ENCODE measurements around the gene CTNNA1.
"Not testable (repeated sequence)": the region's sequence is repeated elsewhere in the genome, so short reads cannot be mapped to it uniquely, and the experiment has no call there.

CTNNA1 gene

GRCh38 chr5:138726848-138727247, 26.4 kb upstream of the CTNNA1 start:
- Histone ChIP-seq H3K4me3 (ENCODE audit: low read depth, low read length) (no peak overlapping the region), H3K9me3 (ENCODE audit: control insufficient read depth, insufficient read depth, low read depth, low read length) (no peaks in the 10 kb centered on the region), H3K4me1 (ENCODE audit: control insufficient read depth, insufficient read depth, low read length) (0 out of 2 replicates have a peak, but pooled peaks cover 2% of the 10 kb centered on the region), H3K36me3 (ENCODE audit: control insufficient read depth in 2 of 2, insufficient read depth in 1 of 2, low read length in 2 of 2) (no peaks in the 10 kb centered on the region), H3K27ac (ENCODE audit: extremely low read depth, low read depth, low read length) (no peak overlapping the region)
- POLR2A ChIA-PET = no interaction called here
- CTCF ChIA-PET = interaction anchor here (0.6 kb wide), 1 partner anchor 562 kb away, joined by 5 read pairs; no protein-coding TSS in a partner anchor
- TF ChIP-seq ZNF16 (tag by site-specific recombination; IDR thresholded peaks at IDR 0.05; ENCODE audit: low read depth) (no peak), ZNF391 (tag by site-specific recombination; IDR thresholded peaks at IDR 0.05; ENCODE audit: borderline replicate concordance, low read depth) (no peak), ZNF2 (tag by site-specific recombination; IDR thresholded peaks at IDR 0.05) (no peak), ZNF558 (tag by site-specific recombination; IDR thresholded peaks at IDR 0.05) (no peak), ZNF747 (tag by site-specific recombination; IDR thresholded peaks at IDR 0.05) (no peak), ZSCAN16 (tag by site-specific recombination; IDR thresholded peaks at IDR 0.05) (no peak), ZNF76 (tag by site-specific recombination; IDR thresholded peaks at IDR 0.05; ENCODE audit: borderline replicate concordance, low read depth) (no peak), YY2 (tag by site-specific recombination; IDR thresholded peaks at IDR 0.05) (no peak), ZBTB11 (tag by site-specific recombination; conservative IDR thresholded peaks at IDR 0.05; ENCODE audit: low read depth) (no peak), ZNF169 (tag by site-specific recombination; IDR thresholded peaks at IDR 0.05) (no peak), ZNF416 (tag by site-specific recombination; IDR thresholded peaks at IDR 0.05) (no peak), ZNF624 (tag by site-specific recombination; IDR thresholded peaks at IDR 0.05) (no peak), ZFHX2 (tag by site-specific recombination; conservative IDR thresholded peaks at IDR 0.05) (no peak), TSHZ1 (tag by site-specific recombination; IDR thresholded peaks at IDR 0.05; ENCODE audit: borderline replicate concordance) (no peak), ZNF138 (tag by site-specific recombination; IDR thresholded peaks at IDR 0.05; ENCODE audit: borderline replicate concordance) (no peak)
- TF ChIP-seq, protein P1, sequence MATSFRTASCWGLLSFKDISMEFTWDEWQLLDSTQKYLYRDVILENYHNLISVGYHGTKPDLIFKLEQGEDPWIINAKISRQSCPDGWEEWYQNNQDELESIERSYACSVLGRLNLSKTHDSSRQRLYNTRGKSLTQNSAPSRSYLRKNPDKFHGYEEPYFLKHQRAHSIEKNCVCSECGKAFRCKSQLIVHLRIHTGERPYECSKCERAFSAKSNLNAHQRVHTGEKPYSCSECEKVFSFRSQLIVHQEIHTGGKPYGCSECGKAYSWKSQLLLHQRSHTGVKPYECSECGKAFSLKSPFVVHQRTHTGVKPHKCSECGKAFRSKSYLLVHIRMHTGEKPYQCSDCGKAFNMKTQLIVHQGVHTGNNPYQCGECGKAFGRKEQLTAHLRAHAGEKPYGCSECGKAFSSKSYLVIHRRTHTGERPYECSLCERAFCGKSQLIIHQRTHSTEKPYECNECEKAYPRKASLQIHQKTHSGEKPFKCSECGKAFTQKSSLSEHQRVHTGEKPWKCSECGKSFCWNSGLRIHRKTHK (tag by site-specific recombination; IDR thresholded peaks at IDR 0.05) = no peak

DNA sequence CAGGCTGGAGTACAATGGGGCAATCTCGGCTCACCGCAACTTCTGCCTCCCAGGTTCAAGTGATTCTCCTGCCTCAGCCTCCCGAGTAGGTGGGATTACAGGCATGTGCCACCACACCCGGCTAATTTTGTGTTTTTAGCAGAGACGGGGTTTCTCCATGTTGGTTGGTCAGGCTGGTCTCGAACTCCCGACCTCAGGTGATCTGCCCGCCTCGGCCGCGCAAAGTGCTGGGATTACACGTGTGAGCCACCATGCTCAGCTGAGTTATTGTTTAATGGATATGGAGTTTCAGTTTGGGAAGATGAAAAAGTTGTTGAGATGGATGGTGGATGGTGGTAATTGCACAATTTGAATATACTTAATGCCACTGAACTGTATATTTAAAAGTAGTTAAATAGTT, 22.7 kb upstream of the CTNNA1 start:
- H3K27ac ChIP-seq (ENCODE audit: extremely low read depth, low read depth, low read length); H3K4me3 ChIP-seq (ENCODE audit: low read depth, low read length); POLR2A ChIA-PET; H3K4me1 ChIP-seq (ENCODE audit: control insufficient read depth, insufficient read depth, low read length); CTCF ChIA-PET; H3K9me3 ChIP-seq (ENCODE audit: control insufficient read depth, insufficient read depth, low read depth, low read length); H3K36me3 ChIP-seq (ENCODE audit: control insufficient read depth in 2 of 2, insufficient read depth in 1 of 2, low read length in 2 of 2): not testable (repeated sequence)

Data from HEK293 (cell line).